Adipocyte (in vitro differentiated cells): ENCODE data around the gene PHAX.
A peak's percentile ranks its signal among the peaks of the same experiment; 100 is the strongest.
"Not testable (repeated sequence)": the region's sequence is repeated elsewhere in the genome, so short reads cannot be mapped to it uniquely, and the experiment has no call there.

Source experiments
- DNase-seq: peaks from one replicate; pipeline ENCODE4 v3.0.0-alpha.2; 2015; ENCODE audit warnings: low read depth
- H3K27me3 ChIP-seq: replicated peaks from 2 replicates; pipeline ENCODE4 v1.7.0; 2013; ENCODE audit warnings: mild to moderate bottlenecking, low read length, moderate library complexity; ENCODE audit not compliant: control insufficient read depth, insufficient read depth
- H3K36me3 ChIP-seq: 2 replicates; pipeline ENCODE4 v1.7.0; 2013; ENCODE audit warnings: low read length, mild to moderate bottlenecking, moderate library complexity; ENCODE audit not compliant: control insufficient read depth, insufficient read depth, severe bottlenecking
- H3K4me1 ChIP-seq: 2 replicates; pipeline ENCODE4 v1.7.0; 2013; ENCODE audit warnings: mild to moderate bottlenecking, low read length, moderate library complexity; ENCODE audit not compliant: control insufficient read depth, insufficient read depth
- H3K4me3 ChIP-seq: 2 replicates; pipeline ENCODE4 v1.7.0; 2013; ENCODE audit warnings: mild to moderate bottlenecking, low read length, moderate library complexity
- H3K9ac ChIP-seq: 2 replicates; pipeline ENCODE4 v1.7.0; 2013; ENCODE audit warnings: mild to moderate bottlenecking, low read length, moderate library complexity
- H3K9me3 ChIP-seq: 2 replicates; pipeline ENCODE4 v1.7.0; 2013; ENCODE audit warnings: mild to moderate bottlenecking, low read length, moderate library complexity; ENCODE audit not compliant: control insufficient read depth

PHAX gene

GRCh38 chr5:126587551-126588390 lies 13.0 kb upstream of the PHAX start:
- no peak for DNase-seq
- Histone ChIP-seq H3K27me3 (no peaks in the 10 kb centered on the region), H3K4me1 (peaks cover 4% of the 10 kb centered on the region), H3K9ac (no peak overlapping the region), H3K36me3 (peaks cover 43% of the 10 kb centered on the region), H3K9me3 (no peaks in the 10 kb centered on the region), H3K4me3 (no peak overlapping the region)

GRCh38 chr5:126589536-126590297 lies 11.0 kb upstream of the PHAX start:
- Histone ChIP-seq H3K4me3 (no peak overlapping the region), H3K4me1 (peaks cover 19% of the 10 kb centered on the region), H3K9ac (no peak overlapping the region), H3K36me3 (peaks cover 33% of the 10 kb centered on the region), H3K9me3 (no peaks in the 10 kb centered on the region), H3K27me3 (no peaks in the 10 kb centered on the region)
- no peak for DNase-seq

- no peak overlapping the region for H3K4me3 ChIP-seq
- peaks cover 21% of the 10 kb centered on the region for H3K36me3 ChIP-seq
- no peaks in the 10 kb centered on the region for H3K27me3 ChIP-seq
- H3K9me3 ChIP-seq: no peaks in the 10 kb centered on the region
- H3K9ac ChIP-seq: no peak overlapping the region
- H3K4me1 ChIP-seq: peaks cover 19% of the 10 kb centered on the region
- no peak for DNase-seq
Observed at GRCh38 chr5:126591549-126591948, 9.2 kb upstream of the PHAX start.

- H3K9ac ChIP-seq: peak within 1 kb of the TSS; percentile 88
- H3K9me3 ChIP-seq: no peaks in the 10 kb centered on the region
- no peaks in the 10 kb centered on the region for H3K27me3 ChIP-seq
- peaks cover 19% of the 10 kb centered on the region for H3K4me1 ChIP-seq
- DNase-seq: peak; percentile 94
- peaks cover 9% of the 10 kb centered on the region for H3K36me3 ChIP-seq
- peak within 1 kb of the TSS; percentile 86 for H3K4me3 ChIP-seq
Observed at GRCh38 chr5:126594748-126595485, 5.8 kb upstream of the PHAX start, which contains the start of gene ALDH7A1. ALDH7A1 (minus strand) TSS chr5:126595219; CDS start chr5:126595198, 21 bp downstream.

DNA sequence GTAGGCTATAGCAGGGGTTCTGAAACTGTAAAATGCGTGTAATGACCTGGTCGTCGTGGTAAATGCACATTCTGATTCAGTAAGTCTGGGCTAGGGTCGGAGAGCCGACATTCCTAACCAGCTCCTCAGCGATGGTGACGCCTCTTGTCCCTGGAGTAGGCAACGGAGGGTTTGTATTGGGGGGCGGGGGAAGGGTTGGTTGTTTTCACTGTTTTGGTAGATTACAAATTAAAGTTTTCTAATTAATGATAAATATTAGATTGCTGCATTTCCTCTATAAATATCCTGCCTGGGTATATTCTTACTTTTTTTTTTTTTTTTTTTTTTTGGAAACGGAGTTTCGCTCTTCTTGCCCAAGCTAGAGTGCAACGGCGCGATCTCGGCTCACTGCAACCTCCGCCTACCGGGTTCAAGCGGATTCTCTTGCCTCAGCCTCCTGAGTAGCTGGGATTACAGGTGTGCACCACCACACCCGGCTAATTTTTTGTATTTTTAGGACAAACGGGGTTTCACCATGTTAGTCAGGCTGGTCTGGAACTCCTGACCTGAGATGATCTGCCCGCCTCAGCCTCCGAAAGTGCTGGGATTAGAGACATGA lies 5.2 kb upstream of the PHAX start:
- peaks cover 9% of the 10 kb centered on the region for H3K36me3 ChIP-seq
- H3K4me1 ChIP-seq: peaks cover 23% of the 10 kb centered on the region
- DNase-seq: no peak
- no peaks in the 10 kb centered on the region for H3K9me3 ChIP-seq
- peak overlapping the region; percentile 86 for H3K4me3 ChIP-seq
- no peaks in the 10 kb centered on the region for H3K27me3 ChIP-seq
- peak overlapping the region; percentile 88 for H3K9ac ChIP-seq

- Histone ChIP-seq H3K9me3 (no peaks in the 10 kb centered on the region), H3K4me3 (no peak overlapping the region), H3K27me3 (no peaks in the 10 kb centered on the region), H3K36me3 (peaks cover under 1% of the 10 kb centered on the region), H3K9ac (no peak overlapping the region), H3K4me1 (peaks cover 29% of the 10 kb centered on the region)
- DNase-seq: peak; percentile 55
Observed at GRCh38 chr5:126597156-126597555, 3.6 kb upstream of the PHAX start.

GRCh38 chr5:126599499-126599898 lies 1.2 kb upstream of the PHAX start:
- Histone ChIP-seq H3K4me3 (no peak overlapping the region), H3K36me3 (peaks cover 12% of the 10 kb centered on the region), H3K27me3 (no peaks in the 10 kb centered on the region), H3K4me1 (peaks cover 13% of the 10 kb centered on the region), H3K9ac (no peak overlapping the region), H3K9me3 (no peaks in the 10 kb centered on the region)
- no peak for DNase-seq

- Histone ChIP-seq H3K36me3 (peaks cover 15% of the 10 kb centered on the region), H3K9ac (peak overlapping the region; percentile 94), H3K4me3 (peak overlapping the region; percentile 94), H3K4me1 (peaks cover 13% of the 10 kb centered on the region)
- DNase-seq, H3K27me3 ChIP-seq, H3K9me3 ChIP-seq: not testable (repeated sequence)
Observed at GRCh38 chr5:126599971-126600630, 646 bp upstream of the PHAX start.

DNA sequence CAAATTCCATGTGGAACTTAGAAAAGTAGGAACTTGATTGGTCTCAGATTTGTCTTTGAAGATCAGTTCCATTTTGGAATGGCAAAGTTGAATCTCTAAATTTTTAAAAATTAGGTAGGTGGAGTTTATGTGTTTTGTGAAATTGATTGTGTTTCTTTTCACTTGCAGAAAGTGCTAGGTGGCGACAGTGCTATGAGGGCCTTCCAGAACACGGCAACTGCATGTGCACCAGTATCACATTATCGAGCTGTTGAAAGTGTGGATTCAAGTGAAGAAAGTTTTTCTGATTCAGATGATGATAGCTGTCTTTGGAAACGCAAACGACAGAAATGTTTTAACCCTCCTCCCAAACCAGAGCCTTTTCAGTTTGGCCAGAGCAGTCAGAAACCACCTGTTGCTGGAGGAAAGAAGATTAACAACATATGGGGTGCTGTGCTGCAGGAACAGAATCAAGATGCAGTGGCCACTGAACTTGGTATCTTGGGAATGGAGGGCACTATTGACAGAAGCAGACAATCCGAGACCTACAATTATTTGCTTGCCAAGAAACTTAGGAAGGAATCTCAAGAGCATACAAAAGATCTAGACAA lies 2.8 kb downstream of the PHAX start:
- peaks cover 23% of the 10 kb centered on the region for H3K4me1 ChIP-seq
- no peak overlapping the region for H3K9ac ChIP-seq
- DNase-seq: no peak
- H3K4me3 ChIP-seq: no peak overlapping the region
- no peaks in the 10 kb centered on the region for H3K9me3 ChIP-seq
- peaks cover 32% of the 10 kb centered on the region for H3K36me3 ChIP-seq
- H3K27me3 ChIP-seq: no peaks in the 10 kb centered on the region

- Histone ChIP-seq H3K4me1 (peaks cover 19% of the 10 kb centered on the region), H3K9ac (no peak overlapping the region), H3K4me3 (no peak overlapping the region), H3K36me3 (peaks cover 49% of the 10 kb centered on the region), H3K27me3 (no peaks in the 10 kb centered on the region), H3K9me3 (no peaks in the 10 kb centered on the region)
- no peak for DNase-seq
Observed at GRCh38 chr5:126605525-126605924, 4.8 kb downstream of the PHAX start.
